UCSD-AML1 (cell line): ENCODE measurements around the gene PRSS38.

Source experiments
- DNase-seq: peaks from one replicate; lab custom pipeline; 2025; ENCODE audit not compliant: unreplicated experiment; lab: John Stamatoyannopoulos, UW

Gene PRSS38

GRCh38 chr1:227793079-227793947 is 22.2 kb upstream of the PRSS38 start:
- no peak for DNase-seq

- DNase-seq: no peak
These were observed 21.3 kb upstream of the PRSS38 start for GRCh38 chr1:227793948-227794816.

GRCh38 chr1:227794817-227795192 is 20.7 kb upstream of the PRSS38 start:
- no peak for DNase-seq

- DNase-seq: no peak
These were observed 19.7 kb upstream of the PRSS38 start for GRCh38 chr1:227795732-227796131.

- DNase-seq: no peak
These were observed 19.0 kb upstream of the PRSS38 start for GRCh38 chr1:227796359-227796915.

GRCh38 chr1:227797144-227797543 is 18.3 kb upstream of the PRSS38 start:
- DNase-seq: no peak

- no peak for DNase-seq
These were observed 17.9 kb upstream of the PRSS38 start for GRCh38 chr1:227797625-227798024.

GRCh38 chr1:227798078-227798802 is 17.2 kb upstream of the PRSS38 start:
- DNase-seq: no peak

- DNase-seq: no peak
These were observed 15.7 kb upstream of the PRSS38 start for GRCh38 chr1:227799756-227800155.

GRCh38 chr1:227803933-227804332 is 11.5 kb upstream of the PRSS38 start:
- DNase-seq: no peak

GRCh38 chr1:227805606-227806197 is 9.8 kb upstream of the PRSS38 start:
- no peak for DNase-seq

GRCh38 chr1:227808566-227808965 is 6.9 kb upstream of the PRSS38 start:
- DNase-seq: no peak

- no peak for DNase-seq
These were observed 6.4 kb upstream of the PRSS38 start for GRCh38 chr1:227809026-227809425.

GRCh38 chr1:227813962-227814361 is 1.5 kb upstream of the PRSS38 start:
- DNase-seq: no peak

GRCh38 chr1:227816750-227817446 is 1.4 kb downstream of the PRSS38 start:
- DNase-seq: no peak

GRCh38 chr1:227823537-227823936 is 8.1 kb downstream of the PRSS38 start:
- DNase-seq: no peak

- DNase-seq: no peak
These were observed 8.7 kb downstream of the PRSS38 start for GRCh38 chr1:227824204-227824603.

GRCh38 chr1:227828786-227829185 is 13.3 kb downstream of the PRSS38 start:
- DNase-seq: no peak

- no peak for DNase-seq
These were observed 22.7 kb downstream of the PRSS38 start for GRCh38 chr1:227838181-227838580.

- no peak for DNase-seq
These were observed 25.6 kb downstream of the PRSS38 start for GRCh38 chr1:227841096-227841495.
